ENCODE measurements around the gene SAAL1.
"Not testable (repeated sequence)": the region's sequence is repeated elsewhere in the genome, so short reads cannot be mapped to it uniquely, and the experiment has no call there.

SAAL1 gene, protein sequence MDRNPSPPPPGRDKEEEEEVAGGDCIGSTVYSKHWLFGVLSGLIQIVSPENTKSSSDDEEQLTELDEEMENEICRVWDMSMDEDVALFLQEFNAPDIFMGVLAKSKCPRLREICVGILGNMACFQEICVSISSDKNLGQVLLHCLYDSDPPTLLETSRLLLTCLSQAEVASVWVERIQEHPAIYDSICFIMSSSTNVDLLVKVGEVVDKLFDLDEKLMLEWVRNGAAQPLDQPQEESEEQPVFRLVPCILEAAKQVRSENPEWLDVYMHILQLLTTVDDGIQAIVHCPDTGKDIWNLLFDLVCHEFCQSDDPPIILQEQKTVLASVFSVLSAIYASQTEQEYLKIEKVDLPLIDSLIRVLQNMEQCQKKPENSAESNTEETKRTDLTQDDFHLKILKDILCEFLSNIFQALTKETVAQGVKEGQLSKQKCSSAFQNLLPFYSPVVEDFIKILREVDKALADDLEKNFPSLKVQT

DNA sequence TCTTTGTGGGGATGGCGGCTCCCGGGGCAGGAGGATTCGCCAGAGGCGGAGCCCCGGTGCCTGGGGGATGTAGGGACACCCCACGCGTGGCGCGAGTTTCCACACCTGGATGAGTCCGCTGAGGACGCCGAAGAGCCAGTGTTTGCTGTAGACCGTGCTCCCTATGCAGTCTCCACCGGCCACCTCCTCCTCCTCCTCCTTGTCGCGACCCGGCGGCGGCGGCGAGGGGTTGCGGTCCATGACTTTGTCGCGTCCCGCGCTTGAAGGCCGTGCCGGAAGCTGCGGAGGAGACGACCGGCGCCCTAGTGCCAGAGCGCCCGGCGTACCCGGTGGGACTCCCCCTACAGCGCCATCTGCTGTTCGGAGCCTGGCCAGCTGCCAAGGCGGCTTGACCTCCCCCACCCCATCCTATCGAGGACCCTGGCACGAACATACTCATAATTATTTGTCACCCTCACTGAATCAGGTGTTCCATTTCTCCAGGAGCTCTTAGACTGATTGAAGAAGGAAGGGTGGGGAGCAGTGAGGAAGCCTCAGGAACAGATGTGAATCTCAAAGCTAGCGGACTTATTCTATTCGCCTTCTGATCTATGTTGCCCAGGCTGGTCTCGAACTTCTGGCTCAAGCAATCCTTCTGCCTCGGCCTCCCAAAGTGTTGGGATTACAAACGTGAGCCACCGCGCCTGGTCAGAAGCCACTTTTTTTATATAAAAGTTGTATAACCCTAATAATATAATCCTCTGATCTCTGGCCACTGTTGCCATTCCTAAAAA is at the start of gene SAAL1:
SAAL1 (minus strand) TSS at position 281 of the 773 bp plus-strand sequence; CDS start at position 240, 41 bp downstream.
- Mint-ChIP-seq H3K27ac (peak within 1 kb of the TSS; percentile 80), H3K4me3 (peak within 1 kb of the TSS; percentile 90), H3K27me3 (ENCODE audit: low read depth) (peaks cover 11% of the 10 kb centered on the region), H3K9me3 (no peaks in the 10 kb centered on the region), H3K4me1 (ENCODE audit: low read depth) (peaks cover 19% of the 10 kb centered on the region), H3K36me3 (ENCODE audit: low read depth) (peaks cover 8% of the 10 kb centered on the region)

DNA sequence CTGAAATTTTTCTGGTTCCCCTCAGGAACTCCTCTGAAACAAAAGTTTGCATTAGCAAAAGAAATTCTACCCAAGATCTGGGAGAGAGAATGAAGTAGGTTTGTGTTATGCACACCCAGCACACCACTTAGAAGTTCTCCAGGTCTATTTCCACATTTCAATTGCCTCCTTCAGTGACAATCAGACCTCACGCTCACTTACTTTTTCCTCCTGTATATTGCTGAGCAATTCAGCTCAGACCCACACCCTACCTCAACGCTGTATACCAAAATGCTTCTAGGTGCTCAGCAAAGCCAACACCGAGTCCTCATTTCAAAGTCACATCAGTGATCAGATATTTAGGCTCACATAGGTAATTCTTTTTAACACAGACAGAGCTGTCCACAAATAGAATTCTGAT is 45.7 kb upstream of the SAAL1 start:
- no peak overlapping the region for H3K27ac Mint-ChIP-seq
- H3K4me1 Mint-ChIP-seq (ENCODE audit: low read depth) = no peaks in the 10 kb centered on the region
- H3K27me3 Mint-ChIP-seq (ENCODE audit: low read depth) = peaks cover 22% of the 10 kb centered on the region
- H3K9me3 Mint-ChIP-seq = peaks cover 3% of the 10 kb centered on the region
- no peak overlapping the region for H3K4me3 Mint-ChIP-seq
- no peaks in the 10 kb centered on the region for H3K36me3 Mint-ChIP-seq (ENCODE audit: low read depth)

DNA sequence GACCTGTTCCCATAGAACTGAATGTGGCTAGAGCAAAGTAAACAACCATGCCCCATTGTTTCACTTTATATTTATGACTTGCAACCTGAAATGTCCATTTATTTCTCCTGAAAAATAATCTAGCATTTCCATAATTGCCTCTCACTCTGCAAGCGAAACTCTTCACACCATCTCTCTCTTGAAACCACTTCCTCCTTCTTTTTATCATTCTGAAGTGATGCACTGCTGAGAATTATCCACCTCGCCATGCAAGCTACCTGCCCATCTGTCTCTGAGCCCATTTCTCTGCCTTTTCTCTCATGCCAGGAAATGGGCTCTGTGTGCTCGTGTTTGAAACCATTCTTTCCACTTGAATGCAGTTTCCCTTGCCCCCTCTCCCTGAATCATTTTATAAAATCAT is 40.0 kb upstream of the SAAL1 start:
- Mint-ChIP-seq H3K36me3 (ENCODE audit: low read depth) (no peaks in the 10 kb centered on the region), H3K9me3 (no peaks in the 10 kb centered on the region), H3K27ac (no peak overlapping the region), H3K4me3 (no peak overlapping the region), H3K4me1 (ENCODE audit: low read depth) (peaks cover 5% of the 10 kb centered on the region), H3K27me3 (ENCODE audit: low read depth) (peaks cover 21% of the 10 kb centered on the region)

DNA sequence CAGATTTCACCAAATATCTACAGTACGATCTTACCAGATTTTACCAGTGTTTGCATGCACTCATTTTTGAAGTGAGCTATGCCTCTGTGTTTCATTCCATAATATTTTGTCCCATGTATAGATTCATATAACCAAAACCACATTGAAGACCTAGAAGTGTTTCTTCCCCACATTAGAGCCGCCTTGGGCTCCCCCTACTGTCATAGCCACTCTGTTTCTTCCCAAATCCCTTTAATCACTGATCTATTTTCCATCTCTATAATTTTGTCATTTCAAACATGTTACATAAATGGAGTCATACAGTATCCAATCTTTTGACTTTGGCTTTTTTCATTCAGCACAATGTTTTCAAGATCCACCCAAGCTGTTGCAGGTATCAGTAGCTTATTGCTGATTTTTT is 39.1 kb upstream of the SAAL1 start:
- Mint-ChIP-seq H3K27ac (no peak overlapping the region), H3K4me1 (ENCODE audit: low read depth) (peaks cover 5% of the 10 kb centered on the region), H3K27me3 (ENCODE audit: low read depth) (peaks cover 18% of the 10 kb centered on the region), H3K4me3 (no peak overlapping the region), H3K36me3 (ENCODE audit: low read depth) (no peaks in the 10 kb centered on the region), H3K9me3 (no peaks in the 10 kb centered on the region)

DNA sequence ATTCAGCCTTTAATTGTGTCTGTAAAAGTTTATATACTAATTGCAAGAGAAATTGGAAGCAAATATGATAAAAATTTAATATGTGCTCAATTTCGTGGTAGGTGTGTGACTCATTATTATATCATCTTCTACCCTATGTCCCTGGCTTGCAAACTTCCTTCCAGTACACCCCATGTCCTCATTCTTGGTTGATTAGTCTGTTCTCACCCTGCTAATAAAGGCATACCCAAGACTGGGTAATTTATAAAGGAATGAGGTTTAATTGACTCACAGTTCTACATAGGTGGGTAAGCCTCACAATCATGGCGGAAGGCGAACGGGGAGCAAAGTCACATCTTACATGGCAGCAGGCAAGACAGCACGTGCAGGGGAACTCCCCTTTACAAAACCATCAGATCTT is 38.4 kb upstream of the SAAL1 start:
- H3K27ac Mint-ChIP-seq = no peak overlapping the region
- peaks cover 15% of the 10 kb centered on the region for H3K27me3 Mint-ChIP-seq (ENCODE audit: low read depth)
- H3K36me3 Mint-ChIP-seq (ENCODE audit: low read depth) = no peaks in the 10 kb centered on the region
- no peak overlapping the region for H3K4me3 Mint-ChIP-seq
- H3K9me3 Mint-ChIP-seq = no peaks in the 10 kb centered on the region
- peaks cover 5% of the 10 kb centered on the region for H3K4me1 Mint-ChIP-seq (ENCODE audit: low read depth)

DNA sequence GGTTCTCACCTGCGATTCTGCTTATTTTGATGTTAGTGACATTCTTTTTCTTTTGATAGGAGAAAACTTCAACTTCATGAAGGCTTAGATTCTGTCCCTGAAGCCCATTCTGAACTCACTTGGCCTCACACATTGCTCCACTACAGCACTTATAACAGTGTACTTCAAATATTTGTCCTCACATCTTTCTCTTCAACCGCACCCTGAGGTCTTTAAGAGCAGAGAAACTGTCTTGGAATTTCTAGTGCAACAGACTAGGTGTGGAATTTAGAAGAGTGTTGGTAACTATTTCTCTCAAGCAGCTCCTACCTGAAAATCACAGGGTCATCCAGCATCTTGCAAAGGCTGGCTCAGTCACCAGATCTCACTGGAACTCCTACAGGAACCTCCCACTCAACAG is 34.3 kb upstream of the SAAL1 start:
- Mint-ChIP-seq H3K9me3 (no peaks in the 10 kb centered on the region), H3K27ac (no peak overlapping the region), H3K4me1 (ENCODE audit: low read depth) (no peaks in the 10 kb centered on the region), H3K36me3 (ENCODE audit: low read depth) (no peaks in the 10 kb centered on the region), H3K4me3 (no peak overlapping the region), H3K27me3 (ENCODE audit: low read depth) (peaks cover 20% of the 10 kb centered on the region)

DNA sequence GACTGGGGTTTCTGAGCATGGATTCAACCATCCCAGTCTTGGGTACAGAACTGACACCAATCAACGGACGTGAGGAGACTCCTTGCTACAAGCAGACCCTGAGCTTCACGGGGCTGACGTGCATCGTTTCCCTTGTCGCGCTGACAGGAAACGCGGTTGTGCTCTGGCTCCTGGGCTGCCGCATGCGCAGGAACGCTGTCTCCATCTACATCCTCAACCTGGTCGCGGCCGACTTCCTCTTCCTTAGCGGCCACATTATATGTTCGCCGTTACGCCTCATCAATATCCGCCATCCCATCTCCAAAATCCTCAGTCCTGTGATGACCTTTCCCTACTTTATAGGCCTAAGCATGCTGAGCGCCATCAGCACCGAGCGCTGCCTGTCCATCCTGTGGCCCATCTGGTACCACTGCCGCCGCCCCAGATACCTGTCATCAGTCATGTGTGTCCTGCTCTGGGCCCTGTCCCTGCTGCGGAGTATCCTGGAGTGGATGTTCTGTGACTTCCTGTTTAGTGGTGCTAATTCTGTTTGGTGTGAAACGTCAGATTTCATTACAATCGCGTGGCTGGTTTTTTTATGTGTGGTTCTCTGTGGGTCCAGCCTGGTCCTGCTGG is 31.4 kb upstream of the SAAL1 start:
- Mint-ChIP-seq H3K27ac (no peak overlapping the region), H3K27me3 (ENCODE audit: low read depth) (peaks cover 20% of the 10 kb centered on the region), H3K4me1 (ENCODE audit: low read depth) (no peaks in the 10 kb centered on the region), H3K36me3 (ENCODE audit: low read depth) (no peaks in the 10 kb centered on the region), H3K4me3 (no peak overlapping the region), H3K9me3 (no peaks in the 10 kb centered on the region)

DNA sequence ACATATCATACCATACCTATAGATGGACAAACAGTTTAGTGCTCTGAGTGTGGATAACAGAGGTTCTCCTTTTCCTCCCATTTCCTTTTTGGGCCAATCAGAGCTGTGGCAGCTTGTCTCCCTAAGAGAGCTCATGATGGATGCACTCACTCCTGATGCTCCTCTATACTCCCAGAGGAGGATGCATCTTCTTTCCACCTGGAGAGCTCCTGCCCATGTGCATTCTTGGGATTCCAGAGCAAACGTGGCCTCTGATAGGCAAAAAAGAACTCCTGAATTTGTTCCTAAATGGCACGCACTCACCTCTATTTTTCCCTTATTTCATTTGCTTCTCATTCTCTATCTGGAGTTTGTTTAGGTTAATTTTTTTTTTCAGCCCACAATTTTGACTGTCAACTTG is 29.4 kb upstream of the SAAL1 start:
- Mint-ChIP-seq H3K9me3 (no peaks in the 10 kb centered on the region), H3K36me3 (ENCODE audit: low read depth) (no peaks in the 10 kb centered on the region), H3K4me1 (ENCODE audit: low read depth) (no peaks in the 10 kb centered on the region), H3K4me3 (no peak overlapping the region), H3K27me3 (ENCODE audit: low read depth) (peaks cover 21% of the 10 kb centered on the region), H3K27ac (no peak overlapping the region)

DNA sequence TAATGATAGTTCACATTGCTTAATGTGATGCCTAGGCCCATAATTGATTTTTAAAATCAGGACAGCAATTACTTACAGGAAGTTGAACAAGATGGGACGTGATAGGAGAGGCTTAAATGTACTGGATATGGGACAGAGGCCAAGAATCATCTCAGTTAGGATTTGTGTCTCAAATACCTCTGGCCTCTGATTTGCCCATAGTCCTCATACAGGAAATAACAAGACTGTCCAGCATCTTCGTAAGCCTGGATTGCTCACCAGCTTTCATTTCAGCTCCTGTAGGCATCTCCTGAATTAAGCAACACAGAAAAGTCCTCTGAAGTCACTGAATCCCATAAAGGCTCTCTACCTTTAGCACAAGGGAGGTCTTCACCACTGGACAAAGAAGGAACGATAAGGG is 26.5 kb upstream of the SAAL1 start, which contains the start of gene MRGPRX3:
MRGPRX3 (plus strand) TSS at position 231 of the 400 bp plus-strand sequence. CDS start 4,632 bp downstream, outside the sequence.
- Mint-ChIP-seq H3K27ac (no peak within 1 kb of the TSS), H3K4me3 (no peak within 1 kb of the TSS), H3K27me3 (ENCODE audit: low read depth) (peaks cover 33% of the 10 kb centered on the region), H3K36me3 (ENCODE audit: low read depth) (no peaks in the 10 kb centered on the region), H3K9me3 (no peaks in the 10 kb centered on the region), H3K4me1 (ENCODE audit: low read depth) (no peaks in the 10 kb centered on the region)

DNA sequence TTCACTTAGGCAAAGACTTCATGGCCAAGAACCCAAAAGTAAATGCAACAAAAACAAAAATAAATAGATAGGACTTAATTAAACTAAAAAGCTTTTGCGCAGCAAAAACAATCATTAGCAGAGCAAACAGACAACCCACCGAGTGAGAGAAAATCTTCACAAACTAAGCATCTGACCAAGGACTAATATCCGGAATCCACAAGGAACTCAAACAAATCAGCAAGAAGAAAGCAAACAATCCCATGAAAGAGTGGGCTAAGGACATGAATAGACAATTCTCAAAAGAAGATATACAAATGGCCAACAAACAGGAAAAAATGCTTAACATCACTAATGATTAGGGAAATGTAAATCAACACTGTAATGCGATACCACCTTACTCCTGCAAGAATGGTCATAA is 25.2 kb upstream of the SAAL1 start:
- H3K27me3 Mint-ChIP-seq (ENCODE audit: low read depth) = peaks cover 33% of the 10 kb centered on the region
- H3K4me3 Mint-ChIP-seq; H3K36me3 Mint-ChIP-seq (ENCODE audit: low read depth); H3K4me1 Mint-ChIP-seq (ENCODE audit: low read depth); H3K9me3 Mint-ChIP-seq; H3K27ac Mint-ChIP-seq: not testable (repeated sequence)

DNA sequence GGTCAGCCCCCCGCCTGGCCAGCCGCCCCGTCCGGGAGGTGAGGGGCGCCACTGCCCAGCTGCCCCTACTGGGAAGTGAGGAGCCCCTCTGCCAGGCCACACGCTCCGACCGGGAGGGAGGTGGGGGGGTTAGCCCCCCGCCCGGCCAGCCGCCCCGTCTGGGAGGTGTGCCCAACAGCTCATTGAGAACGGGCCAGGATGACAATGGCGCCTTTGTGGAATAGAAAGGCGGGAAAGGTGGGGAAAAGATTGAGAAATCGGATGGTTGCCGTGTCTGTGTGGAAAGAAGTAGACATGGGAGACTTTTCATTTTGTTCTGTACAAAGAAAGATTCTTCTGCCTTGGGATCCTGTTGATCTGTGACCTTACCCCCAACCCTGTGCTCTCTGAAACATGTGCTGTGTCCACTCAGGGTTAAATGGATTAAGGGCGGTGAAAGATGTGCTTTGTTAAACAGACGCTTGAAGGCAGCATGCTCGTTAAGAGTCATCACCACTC is 15.5 kb upstream of the SAAL1 start:
- H3K27ac Mint-ChIP-seq; H3K9me3 Mint-ChIP-seq; H3K4me3 Mint-ChIP-seq; H3K36me3 Mint-ChIP-seq (ENCODE audit: low read depth); H3K4me1 Mint-ChIP-seq (ENCODE audit: low read depth): not testable (repeated sequence)
- peaks cover 20% of the 10 kb centered on the region for H3K27me3 Mint-ChIP-seq (ENCODE audit: low read depth)

DNA sequence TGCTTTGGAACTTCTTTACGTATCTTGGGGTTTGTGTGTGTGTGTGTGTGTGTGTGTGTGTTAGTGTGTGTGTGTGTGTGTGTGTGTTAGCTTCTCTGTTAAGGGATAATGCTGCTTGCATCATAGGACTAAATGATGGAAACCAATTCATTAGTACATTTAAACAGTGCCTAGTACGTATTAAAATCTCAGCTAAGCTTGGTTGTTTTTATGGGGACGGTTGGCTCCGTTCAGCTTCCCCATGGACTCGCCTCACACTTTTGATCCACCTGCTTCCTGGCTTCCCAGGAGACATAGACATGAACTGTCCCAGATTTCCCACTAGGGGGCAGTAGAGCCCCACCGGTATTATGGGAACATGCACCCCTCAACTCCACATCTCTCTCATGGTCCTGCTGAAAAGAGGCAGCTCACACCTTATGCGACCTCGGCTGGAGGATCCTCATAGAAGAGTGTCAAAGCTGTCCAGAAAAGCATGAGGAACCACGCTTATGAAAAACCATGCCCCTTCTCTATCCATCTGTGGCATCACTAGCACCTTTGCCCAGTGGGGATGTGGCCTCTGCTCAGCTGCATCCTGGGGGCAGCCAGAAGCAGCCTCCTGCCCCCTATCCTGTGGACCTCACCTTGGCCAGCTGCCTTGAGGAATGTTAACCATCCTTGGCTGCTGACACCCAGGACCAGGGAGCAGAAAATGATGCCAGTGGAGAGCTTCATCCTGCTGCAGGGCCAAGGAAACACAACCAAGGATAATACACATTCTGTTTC is 9.7 kb upstream of the SAAL1 start:
- Mint-ChIP-seq H3K9me3 (no peaks in the 10 kb centered on the region), H3K4me1 (ENCODE audit: low read depth) (no peaks in the 10 kb centered on the region), H3K27me3 (ENCODE audit: low read depth) (peaks cover 34% of the 10 kb centered on the region), H3K4me3 (no peak overlapping the region), H3K36me3 (ENCODE audit: low read depth) (no peaks in the 10 kb centered on the region), H3K27ac (no peak overlapping the region)

DNA sequence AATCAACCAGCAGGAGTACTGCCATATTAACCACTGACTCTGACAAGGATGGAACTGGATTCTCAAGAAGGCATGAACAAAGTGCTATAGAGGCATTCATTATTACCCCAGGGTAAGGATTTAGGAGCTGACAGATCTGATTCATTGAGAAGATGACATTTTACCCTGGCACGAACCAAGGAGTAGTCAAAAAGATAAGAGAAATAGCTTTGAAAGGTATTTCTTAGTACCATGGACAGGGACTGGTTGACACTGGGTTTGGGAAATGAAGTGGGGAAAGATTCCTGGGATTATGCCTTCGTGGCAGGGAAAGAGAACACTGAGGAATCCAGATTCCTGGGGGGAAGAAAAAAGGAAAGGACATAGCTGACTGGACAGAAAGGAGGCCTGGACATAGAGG is 5.1 kb upstream of the SAAL1 start:
- Mint-ChIP-seq H3K4me1 (ENCODE audit: low read depth) (peaks cover 4% of the 10 kb centered on the region), H3K4me3 (no peak overlapping the region), H3K9me3 (no peaks in the 10 kb centered on the region), H3K27me3 (ENCODE audit: low read depth) (peaks cover 39% of the 10 kb centered on the region), H3K36me3 (ENCODE audit: low read depth) (no peaks in the 10 kb centered on the region), H3K27ac (no peak overlapping the region)

DNA sequence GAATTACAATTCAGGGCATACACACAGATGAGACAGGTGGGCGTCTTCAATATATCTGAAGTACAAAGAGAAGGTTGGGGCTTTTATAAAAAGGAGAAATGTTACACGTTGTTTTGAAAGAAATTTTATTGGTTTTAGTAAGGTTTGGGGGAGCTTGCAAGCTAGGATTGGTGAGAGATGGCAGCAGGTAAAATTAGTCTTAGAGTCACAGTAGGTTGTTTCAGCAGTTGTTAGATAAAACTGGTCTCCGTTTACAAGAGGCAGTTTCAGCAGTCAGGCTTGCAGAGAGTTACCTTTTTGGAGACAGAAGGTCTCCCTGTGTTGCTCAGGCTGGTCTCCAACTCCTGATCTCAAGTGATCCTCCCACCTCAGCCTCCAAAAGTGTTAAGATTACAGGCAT is 2.4 kb upstream of the SAAL1 start:
- Mint-ChIP-seq H3K27ac (no peak overlapping the region), H3K9me3 (no peaks in the 10 kb centered on the region), H3K36me3 (ENCODE audit: low read depth) (no peaks in the 10 kb centered on the region), H3K27me3 (ENCODE audit: low read depth) (peaks cover 24% of the 10 kb centered on the region), H3K4me1 (ENCODE audit: low read depth) (peaks cover 11% of the 10 kb centered on the region), H3K4me3 (no peak overlapping the region)
